Hematopoietic multipotent progenitor cell treated with erythropoietin and hydrocortisone succinate and interleukin-3 and kit ligand, for 17 days (in vitro differentiated cells): ENCODE data around the gene IL20RB.
"Not testable (repeated sequence)": the region's sequence is repeated elsewhere in the genome, so short reads cannot be mapped to it uniquely, and the experiment has no call there.

ENCODE experiments used
- DNase-seq: peaks from one replicate; pipeline ENCODE4 v3.0.0-alpha.2; 2015; ENCODE audit warnings: low spot score

Gene IL20RB

GRCh38 chr3:136946978-136947377 is 10.8 kb upstream of the IL20RB start:
- no peak for DNase-seq

DNA sequence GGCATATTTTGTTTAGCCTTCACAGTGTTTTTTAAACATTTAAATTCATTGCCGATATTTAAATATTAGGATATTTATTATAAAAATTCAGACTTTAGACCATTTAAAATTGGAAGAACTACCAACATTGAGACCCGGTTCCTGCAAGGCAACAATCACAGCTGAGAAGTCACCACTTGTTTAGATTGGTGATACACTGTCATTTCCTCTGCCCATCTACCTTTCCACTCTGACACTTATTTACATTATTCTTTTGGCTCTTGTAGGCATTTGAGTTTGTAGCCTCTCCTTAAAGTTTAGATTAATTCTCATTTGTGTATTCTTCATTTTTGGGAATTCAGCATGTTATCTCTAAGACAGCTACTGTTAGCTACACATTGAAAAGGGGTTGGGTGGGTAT is 10.3 kb upstream of the IL20RB start:
- DNase-seq, result no peak

- DNase-seq, result no peak
Observed at GRCh38 chr3:136949146-136949545, 8.6 kb upstream of the IL20RB start.

GRCh38 chr3:136949708-136950107 is 8.1 kb upstream of the IL20RB start:
- no peak for DNase-seq

DNA sequence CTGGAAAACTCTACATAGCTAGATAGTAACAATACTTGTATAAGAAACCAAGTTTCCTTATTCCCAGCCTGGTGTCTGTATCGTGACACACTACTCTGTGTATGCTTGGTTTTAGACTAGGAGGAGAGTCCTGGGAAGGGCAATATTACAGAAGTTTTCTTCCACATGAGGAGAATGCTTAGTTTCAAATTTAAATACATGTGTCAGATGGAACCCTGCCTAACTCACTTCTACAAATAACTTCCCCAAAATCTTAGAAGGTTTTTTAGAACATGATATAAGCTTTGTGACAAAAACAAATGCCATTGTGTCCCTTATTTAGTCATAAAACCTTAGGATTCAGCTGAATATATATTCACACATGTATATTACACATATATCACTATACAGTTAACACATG is 7.2 kb upstream of the IL20RB start:
- DNase-seq, result no peak

GRCh38 chr3:136952292-136952691 is 5.5 kb upstream of the IL20RB start:
- DNase-seq, result no peak

DNA sequence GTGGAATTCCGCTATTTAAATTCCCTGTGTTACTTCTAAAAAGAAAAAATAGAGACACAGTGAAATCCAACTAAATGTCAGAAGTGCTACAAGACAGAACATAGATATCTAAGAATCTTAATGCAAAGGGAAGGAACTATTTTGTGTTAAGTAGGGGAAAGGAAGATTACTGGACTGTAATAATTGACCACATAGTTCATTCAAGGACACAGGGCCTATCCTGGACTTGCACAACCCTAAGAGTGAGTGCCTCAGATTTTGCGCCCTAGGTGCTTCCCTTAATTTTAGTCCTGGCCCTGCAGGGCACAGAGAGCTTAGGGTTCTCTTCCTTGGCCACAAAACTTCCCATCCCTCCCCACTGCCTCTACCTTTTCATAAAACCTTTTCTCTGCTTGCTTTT is 3.5 kb upstream of the IL20RB start:
- no peak for DNase-seq

GRCh38 chr3:136954980-136955780 is 2.6 kb upstream of the IL20RB start:
- DNase-seq, result no peak

DNA sequence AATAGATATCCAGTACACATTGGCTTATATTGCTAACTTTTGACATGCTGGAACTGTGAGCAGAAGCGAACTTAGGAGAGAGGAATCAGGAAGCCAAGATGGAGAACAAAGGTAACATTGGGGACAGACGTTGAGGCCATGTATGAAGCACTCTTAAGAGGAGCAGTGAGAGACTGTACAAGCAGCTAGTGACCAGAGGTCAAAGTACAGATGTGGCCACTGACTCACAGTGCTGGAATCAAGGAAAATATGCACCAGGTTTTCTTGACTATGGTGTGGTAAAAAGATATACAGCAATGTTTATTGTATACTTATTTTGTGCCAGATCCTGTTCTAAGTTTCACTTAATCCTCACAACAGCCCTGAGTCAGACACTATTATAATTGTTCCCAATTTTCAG is 2.0 kb upstream of the IL20RB start:
- no peak for DNase-seq

GRCh38 chr3:136956971-136957370 is 812 bp upstream of the IL20RB start:
- DNase-seq, result no peak

DNA sequence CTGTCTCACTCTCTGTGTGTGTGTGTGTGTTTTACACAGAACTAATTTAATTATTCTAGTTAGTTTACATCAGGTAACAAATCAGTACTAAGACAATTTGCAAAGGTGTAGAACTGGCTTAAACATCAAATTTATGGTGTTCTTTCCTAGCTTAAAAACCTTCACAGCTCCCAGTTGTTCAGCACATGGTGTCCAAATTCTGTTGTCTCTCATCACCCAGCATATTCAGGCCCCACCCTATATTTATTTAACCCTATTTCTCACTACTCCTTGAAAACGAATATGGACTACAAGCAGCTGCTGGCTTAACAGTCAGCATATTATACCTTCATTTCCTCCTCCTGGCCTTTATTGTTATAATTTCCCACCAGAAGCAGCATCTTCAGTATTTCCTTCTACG is 1.2 kb downstream of the IL20RB start:
- no peak for DNase-seq

DNA sequence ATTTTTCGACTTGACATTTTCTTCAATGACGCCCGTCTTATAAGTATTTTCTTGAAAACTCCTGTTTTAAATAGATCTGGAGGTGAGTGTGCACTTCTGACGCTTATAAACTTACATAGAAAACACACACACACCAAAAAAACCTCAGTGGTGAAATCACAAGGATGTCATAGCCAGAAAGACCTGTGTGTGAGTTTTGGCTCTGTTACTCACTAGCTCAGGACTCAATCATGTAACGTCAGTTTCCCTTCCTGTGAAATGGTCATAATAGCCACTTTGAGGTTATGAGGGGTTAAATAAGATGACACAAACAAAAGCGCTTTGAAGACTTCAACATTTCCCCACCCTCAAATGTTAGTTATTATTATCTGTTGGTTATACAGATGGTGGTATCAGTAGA is 1.8 kb downstream of the IL20RB start:
- DNase-seq, result no peak

DNA sequence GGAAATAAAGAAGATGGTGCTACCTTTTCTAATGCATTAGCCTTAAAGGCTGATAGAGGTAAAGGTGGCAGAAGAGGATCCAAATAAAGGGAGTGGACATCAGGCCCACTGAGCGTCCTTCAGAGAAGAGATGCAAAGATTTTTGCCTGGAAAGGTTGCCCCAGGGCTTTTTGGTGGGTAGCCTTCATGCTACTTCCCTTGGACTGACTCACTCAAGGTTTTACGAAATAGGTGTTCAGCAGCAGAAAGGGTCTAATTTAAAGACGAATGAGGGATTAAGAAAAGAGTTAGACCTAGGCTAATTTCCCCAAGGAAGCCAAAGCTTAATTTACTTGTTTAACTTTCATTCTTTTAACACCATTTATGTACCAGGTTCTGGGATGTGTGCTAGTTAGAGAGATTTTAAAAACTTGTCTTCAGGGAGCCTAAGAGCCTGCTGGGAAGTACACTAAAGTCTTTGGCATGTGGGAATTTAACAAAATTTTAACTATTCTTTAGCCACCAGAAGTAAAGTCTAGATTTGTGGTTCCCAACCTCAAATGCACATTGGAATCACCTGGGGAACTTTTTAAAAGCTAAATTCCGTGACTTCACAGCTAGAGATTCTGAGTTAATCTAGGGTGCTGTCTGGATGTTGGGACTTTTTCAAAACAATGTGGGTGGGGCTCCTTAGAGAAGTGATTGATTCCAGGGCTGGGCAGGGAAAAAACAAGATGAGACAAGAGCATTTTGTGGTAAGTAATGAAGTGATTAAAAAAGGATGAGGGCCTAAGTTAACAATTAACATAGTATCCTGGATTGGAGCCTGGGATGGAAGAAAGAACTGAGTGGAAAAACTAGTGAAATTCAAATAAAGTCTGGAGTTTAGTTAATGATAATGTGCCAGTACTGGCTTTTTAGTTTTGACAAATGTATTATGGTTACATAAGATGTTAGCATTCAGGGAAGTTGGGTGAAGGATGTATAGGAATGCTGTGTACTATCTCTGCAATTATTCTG is 3.4 kb downstream of the IL20RB start:
- DNase-seq, result no peak

- no peak for DNase-seq
Observed at GRCh38 chr3:136962927-136963326, 5.1 kb downstream of the IL20RB start.

DNA sequence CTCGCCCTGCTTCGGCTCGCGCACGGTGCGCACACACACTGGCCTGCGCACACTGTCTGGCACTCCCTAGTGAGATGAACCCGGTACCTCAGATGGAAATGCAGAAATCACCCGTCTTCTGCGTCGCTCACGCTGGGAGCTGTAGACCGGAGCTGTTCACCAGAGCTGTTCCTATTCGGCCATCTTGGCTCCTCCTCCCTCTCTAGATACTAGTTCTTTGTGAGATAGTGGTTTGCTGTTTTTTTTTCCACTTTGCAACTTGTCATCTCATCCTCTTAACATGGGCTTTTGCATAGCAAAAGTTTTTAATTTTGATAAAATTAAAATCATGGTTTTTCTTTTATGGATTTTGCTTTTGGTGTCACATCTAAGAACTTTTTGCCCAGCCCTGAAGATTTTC is 11.8 kb downstream of the IL20RB start:
- DNase-seq, result not testable (repeated sequence)

GRCh38 chr3:136973352-136973751 is 15.6 kb downstream of the IL20RB start:
- DNase-seq, result no peak

GRCh38 chr3:136974670-136975069 is 16.9 kb downstream of the IL20RB start:
- no peak for DNase-seq

- DNase-seq, result no peak
Observed at GRCh38 chr3:136979204-136979603, 21.4 kb downstream of the IL20RB start.

DNA sequence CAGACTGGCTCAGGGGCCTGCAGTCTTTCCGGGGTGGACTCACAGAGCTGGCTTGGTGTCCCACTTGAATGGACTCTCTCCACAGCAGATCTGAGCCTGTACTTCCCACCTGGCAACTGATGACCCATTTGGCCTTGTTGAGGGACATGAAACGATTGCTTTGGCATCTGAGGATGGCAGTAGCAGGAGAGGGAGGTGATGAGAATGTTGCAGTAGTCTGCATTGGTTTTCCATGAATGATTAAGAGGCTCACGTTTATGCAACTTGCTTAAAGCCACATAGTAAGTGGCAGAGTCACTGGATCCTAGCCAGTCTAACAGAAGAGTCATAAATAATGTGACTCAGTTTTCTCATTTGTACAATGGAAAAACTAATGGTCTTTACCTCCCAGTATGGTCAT is 21.9 kb downstream of the IL20RB start:
- DNase-seq, result no peak

DNA sequence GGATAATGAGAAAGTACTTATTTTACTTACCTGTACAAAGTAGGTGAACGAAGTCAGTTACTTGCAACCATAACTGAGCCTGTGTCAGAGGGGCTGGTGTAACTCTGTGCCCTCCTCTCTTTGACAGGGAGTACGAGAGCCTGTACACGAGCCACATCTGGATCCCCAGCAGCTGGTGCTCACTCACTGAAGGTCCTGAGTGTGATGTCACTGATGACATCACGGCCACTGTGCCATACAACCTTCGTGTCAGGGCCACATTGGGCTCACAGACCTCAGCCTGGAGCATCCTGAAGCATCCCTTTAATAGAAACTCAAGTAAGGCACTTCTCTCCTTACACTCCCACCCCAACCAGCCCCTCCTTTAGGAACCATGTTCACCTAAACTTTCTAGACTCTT is 24.2 kb downstream of the IL20RB start:
- no peak for DNase-seq

GRCh38 chr3:136982520-136983138 is 24.8 kb downstream of the IL20RB start:
- DNase-seq, result no peak

- no peak for DNase-seq
Observed at GRCh38 chr3:136984837-136985236, 27.1 kb downstream of the IL20RB start.
